GM19397 (cell line): Measurements from ENCODE around the gene CABYR.

Source experiments
- ATAC-seq: cut with Tn5 transposase; IDR thresholded peaks from one replicate; pipeline ENCODE4 v1.9.1; 2021; ENCODE audit warnings: mild to moderate bottlenecking, moderate library complexity; ENCODE audit not compliant: unreplicated experiment

CABYR gene, protein sequence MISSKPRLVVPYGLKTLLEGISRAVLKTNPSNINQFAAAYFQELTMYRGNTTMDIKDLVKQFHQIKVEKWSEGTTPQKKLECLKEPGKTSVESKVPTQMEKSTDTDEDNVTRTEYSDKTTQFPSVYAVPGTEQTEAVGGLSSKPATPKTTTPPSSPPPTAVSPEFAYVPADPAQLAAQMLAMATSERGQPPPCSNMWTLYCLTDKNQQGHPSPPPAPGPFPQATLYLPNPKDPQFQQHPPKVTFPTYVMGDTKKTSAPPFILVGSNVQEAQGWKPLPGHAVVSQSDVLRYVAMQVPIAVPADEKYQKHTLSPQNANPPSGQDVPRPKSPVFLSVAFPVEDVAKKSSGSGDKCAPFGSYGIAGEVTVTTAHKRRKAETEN

DNA sequence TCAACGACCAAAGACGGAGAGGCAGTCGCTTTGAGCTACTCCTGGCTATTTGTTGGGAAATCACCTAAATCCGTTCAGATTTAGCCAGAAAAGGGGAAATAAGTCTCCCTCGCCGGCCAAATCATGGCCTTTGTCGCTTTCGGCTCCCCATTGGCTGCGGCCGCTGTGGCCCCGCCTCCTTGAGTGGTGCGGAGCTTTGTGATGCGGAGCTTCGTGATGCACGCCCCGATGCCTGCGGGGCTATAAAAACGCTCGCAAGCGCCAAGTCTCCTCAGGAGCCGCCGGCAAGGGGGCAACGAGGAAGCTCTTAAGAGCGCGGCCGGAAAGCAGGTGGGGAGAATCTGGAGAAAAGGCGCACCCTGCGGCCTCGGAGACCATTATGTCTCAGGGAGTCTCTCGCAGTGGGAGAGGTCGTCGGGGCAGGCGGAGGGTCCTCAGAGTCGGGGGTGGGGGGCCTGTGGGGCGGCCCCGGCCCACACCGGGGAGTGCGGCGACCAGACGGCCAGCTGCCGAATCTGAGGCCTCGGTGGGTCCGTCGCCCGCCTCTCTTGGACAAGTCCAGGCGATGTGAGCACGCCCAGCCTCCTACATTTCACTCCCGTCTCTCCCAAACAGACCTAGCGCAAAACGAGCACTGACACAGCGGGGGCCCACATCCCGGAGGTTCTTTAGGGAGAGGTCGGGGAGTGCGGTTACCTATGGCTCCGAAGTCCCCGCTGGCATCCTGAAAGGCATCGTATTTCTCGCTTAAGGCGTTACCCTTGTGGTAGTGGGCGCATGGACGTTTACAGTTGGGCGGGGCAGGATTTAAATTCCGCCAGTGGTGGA is at the start of gene CABYR:
Gene CABYR, plus strand, starts transcription at position 274 of the 828 bp plus-strand sequence. CDS start 4,053 bp downstream, outside the sequence.
- peak; percentile 95 for ATAC-seq

DNA sequence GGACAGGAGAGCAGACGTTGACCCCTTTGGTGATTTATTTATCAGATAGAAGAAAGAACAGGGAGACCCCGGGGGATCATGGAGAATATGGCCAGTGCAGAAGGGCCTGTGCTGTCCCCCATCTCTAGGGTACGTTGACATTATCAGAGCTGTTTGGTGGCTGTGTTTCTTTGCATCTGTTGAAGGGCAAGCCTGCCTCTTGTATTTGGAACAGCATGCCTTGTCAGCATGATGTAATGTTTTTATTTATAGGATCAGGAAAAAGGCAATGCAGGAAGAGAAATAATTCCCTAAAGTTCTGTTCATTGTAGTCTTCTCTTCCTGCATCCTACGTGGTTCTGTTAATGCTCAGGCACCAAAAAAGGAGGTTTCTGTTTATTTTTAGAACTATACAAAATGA is 49.8 kb upstream of the CABYR start:
- no peak for ATAC-seq

DNA sequence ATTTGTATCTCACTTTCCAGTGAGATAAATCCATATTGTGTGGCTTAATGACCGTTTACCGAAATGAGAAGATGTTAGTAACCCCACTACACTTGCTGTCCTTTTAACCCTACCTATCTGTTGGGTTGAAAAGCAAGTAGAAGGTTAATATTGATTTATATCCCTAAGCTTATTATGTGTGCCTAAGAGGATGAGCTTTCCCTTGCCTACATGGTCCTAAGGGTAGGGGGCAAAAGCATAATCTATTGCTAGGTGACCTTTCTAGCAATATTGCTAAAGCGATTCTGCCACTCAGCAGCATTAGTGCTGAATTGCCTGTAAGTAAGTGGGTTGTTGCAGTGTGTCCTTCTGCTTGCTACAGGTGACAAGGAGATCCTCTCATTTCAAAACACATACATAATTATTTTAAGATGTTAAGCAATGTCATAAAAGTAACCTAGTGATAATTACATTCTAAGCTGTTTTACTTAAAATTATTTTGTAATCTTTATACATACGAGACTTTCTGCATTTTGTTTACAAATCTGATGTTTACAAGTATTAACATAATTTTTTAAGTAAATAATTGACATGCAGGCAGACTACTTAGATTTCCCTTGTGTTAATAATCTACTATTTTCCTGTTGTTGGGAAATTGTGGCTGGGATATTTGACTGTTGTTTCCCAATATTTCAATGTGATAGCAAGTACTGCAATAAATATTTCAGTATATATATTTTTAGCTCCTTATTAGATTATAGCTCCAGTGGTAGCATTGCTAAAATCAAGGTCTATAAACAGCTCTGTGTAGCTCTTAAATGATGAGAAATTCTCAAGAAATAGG is 49.1 kb upstream of the CABYR start:
- ATAC-seq, result no peak

DNA sequence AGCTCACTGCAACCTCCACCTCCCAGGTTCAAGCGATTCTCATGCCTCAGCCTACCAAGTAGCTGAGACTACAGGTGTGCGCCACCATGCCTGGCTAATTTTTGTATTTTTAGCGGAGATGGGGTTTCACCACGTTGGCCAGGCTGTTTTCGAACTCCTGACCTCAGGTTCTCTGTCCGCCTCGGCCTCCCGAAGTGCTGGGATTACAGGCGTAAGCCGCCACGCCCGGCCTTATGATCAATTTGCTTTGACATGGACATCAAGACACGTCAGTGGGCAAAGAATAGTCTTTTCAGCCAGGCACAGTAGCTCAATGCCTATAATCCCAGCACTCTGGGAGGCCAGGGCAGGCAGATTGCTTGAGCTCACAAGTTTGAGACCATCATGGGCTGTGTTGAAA is 48.0 kb upstream of the CABYR start:
- no peak for ATAC-seq

DNA sequence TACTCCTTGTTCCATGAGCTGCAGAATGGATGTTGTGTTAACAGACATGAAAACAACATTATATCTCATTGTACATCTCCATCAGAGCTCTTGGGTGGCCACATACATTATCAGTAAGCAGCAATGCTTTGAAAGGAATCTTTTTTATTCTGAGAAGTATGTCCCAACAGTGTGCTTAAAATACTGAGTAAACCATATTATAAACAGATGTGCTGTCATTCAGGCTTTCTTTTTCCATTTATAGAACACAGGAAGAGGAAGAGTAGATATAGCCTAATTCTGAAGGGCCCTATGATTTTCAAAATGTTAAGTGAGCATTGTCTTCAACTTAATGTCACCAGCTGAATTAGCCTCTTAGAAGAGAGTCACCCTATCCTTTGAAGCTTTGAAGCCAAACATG is 44.3 kb upstream of the CABYR start:
- ATAC-seq, result no peak

DNA sequence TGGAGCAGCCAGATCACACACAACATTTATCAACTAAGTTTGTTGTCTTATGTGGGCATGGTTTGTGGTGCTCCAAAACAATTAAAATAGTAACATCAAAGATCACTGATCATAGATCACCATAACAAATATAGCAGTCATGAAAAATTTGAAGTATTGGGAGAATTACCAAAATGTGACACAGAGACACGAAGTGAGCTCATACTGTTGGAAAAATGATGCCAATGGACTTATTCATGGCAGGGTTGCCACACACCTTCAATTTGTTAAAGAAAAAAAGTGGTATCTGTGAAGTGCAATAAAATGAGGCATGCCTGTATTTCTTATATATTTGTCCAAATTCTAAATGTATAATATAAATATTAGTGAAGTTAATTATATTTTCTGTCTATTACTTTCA is 42.9 kb upstream of the CABYR start:
- no peak for ATAC-seq

DNA sequence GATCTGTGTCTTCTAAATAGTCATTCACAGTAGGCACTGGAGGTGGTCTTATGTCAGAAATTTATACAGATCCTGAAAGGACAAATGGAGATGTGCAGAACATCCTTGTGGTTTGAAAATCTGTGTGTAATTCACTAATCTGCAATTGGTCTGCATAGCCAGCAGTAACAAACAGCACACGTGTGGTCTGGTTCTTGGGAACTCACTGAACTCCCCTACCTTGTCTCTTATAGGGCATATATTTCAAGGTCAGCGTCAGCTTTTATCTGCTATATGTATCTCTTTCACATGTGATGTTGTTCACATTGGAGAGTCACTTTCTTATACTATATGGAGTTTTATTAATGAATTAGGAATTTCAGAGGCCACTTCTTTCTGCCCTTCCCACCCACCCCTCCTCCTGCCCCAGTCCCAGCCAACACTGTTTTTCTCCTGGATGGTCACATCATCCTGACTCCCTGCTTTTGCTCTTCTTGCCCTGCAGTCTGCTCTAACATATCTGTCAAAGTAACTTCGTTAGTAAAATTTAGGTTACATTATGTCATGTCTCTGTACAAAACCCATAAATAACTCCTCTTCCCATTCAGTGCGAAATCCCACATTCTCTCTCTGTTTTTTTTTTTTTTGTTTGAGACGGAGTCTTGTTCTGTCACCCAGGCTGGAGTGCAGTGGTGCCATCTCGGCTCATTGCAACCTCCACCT is 35.4 kb upstream of the CABYR start:
- no peak for ATAC-seq

DNA sequence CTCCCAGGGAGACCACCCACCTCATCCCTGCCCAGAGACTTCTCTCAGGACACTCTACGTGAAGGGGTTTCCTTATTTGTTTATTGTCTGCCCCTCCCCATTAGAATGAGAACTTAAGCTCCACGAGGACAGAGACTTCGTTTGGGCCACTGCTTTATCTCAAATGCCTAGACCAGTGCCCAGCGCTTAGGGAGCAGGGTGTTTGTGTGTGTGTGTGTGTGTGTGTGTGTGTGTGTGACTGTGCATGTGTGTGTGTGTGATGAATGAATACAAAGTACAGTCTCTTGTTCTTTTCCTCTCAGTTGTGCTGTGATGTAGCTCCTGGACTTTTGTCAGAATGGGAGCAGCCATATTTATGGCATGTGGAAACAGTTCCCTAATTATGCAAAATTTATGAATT is 34.4 kb upstream of the CABYR start:
- no peak for ATAC-seq

DNA sequence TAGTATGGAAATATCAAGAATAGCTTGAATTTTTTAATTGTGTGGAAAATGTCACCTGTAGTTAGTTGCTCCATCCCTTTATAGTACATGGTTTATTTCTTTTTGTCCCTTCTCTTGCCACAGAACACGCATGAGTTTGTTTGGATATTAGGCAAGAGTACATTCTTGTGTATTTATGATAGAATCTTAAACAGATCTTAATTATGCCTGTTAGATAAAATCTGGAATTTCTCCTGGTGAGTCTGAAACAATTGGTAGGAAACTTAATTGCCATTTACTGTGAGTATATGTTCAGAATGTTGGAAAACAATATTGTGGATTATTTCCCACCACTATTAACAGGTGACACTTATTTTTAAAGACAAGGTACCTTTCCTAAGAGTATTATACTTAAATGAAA is 30.2 kb upstream of the CABYR start:
- no peak for ATAC-seq

DNA sequence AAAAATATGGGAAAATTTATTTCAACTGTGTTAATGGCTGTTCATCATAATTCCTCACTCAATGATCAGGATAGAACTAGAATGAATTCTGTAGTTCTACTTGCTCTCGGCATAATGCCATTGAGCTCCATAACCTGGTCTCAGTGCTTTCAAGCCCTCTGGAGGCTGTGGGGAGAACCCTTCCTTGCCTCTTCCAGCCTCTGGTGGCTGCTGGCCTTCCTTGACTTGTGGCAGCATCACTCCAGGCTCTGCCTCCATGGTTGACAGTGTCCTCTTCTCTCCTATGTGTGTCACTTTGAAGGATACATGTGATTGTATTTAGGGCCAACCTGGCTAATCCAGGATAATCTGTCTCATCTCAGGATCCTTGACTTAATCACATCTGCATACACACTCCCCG is 26.9 kb upstream of the CABYR start:
- ATAC-seq, result no peak

DNA sequence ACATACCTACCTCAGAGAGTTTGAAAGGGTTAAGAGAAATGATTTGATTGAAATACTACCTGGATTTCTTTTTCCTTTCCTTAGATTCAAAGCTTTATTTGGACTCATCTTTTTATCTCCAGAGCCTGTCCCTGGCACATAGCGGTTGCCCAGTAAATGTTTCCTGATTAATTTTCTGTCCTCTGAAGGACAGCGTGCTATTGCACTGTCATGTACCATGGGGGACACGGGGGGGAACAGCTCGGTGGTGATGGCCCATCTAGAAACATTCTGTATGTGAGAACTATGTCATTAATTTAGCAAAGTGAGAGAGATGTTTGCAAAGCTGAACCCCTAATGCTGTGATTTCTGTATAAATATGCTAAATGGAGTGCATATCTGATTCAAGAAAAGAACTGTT is 26.4 kb upstream of the CABYR start:
- no peak for ATAC-seq

DNA sequence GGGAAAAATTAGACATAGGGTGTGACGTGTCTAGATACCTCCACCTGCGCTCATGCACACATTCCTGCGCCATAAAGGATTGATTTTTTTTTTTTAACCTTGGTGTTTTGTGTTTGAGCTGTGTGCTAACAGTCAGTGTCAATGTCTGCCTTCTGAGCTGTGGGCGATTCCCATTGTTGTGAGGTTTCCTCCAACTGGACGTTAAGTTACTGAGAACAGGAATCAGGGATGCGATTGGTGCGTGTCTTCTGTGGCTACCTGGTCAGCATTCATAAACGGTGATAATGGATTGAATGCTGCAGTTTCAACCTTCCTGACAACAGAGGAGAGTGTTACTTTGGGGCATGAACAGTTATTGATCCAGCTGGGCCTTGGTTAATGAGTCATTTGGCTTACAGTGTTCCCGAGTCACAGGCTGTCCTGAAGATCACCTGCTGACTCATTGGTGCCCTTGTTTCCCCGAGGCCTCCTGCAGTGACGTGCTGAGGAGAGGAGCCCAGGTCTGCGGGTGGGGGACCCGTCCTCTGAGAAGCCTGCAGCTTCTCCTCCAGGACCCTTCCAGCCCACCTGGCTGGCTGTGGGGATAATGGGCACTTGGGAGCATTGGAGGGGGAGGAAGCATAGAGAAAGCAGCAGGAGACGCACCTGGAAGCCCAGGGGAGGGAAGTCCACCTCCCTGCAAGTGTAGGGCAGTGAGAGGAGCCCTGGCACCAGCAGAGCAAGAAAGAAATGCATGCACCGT is 25.8 kb upstream of the CABYR start:
- ATAC-seq, result no peak

DNA sequence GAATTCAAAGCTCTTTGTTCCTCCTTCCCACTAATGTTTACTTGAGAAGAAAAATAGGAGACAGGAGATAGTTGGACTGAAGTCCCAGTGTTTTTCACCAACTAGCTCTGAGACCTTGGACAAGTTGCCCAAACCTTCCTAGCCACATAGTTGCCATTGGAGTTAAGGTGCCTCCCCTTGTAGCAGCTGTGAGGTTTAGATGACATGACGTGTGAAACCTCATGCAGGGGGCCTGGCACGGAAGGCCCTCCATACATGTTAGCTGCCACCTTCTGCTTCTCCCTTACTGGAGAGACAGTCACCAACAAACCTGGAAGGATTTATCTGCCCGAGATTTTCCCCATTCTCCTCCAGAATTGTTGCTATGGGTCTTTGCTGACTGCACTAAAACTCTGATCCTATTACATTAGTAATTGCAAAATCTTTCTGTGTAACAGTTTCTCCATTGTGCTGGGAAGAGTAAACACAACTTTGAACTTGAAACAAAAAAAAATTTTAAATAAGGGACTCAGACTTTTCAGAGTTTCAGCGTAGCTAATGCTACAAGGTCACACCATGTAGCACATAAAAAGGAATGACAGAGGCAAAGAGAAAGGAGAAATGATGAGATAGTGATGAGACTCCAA is 23.8 kb upstream of the CABYR start:
- ATAC-seq, result no peak

DNA sequence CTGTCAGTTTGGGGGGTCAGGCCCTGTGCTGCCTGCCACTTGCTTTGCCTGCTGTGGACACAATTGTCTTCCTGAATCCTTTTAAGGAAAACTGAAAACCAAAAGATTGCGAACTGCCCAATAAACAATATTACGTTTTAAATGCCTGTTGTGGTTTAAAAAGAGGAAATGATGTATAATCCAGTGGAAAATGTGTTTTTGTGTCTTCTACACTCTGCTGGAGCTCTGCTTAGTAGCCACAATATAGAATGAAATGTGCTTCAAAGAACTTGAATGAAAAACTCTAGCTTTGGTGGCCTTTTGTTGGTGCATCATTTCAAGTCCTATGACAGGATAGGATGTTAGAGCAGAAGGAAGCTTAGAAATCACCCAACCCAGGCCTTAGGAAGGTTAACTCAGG is 23.2 kb upstream of the CABYR start:
- ATAC-seq, result no peak

DNA sequence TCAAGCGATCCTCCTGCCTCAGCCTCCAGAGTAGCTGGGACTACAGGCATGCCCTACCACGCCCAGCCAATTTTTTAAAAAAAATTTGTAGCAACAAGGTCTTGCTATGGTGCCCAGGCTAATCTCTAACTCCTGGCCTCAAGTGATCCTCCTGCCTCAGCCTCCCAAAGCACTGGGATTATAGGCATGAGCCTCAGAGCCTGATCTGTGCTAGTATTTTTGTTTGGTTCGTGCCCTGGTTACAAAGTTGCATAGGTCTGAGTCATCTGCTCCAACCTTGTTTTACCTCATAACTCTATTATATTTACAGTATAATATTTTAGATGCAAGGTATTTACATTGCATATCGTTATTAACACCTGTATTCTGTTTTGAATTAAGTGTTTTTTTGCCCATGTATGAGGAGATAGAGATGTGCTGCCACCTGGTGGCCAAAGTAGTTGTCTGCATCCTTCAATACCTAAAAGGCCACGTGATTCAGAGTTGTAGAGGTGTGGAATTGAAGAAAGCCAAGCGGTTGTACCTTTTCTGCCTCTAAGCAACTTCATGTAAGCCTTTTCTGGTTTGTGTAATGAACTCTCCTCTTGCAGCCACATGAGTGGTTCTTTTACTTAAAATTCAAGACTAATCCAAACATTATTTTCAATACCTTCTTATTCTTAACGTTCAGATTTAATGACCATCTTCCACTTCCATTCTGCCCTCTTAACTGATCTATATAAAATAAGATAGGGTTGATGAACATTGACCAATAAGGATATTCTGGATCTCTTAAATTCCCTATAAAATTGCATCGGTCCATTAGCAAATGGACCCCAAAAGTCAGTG is 19.9 kb upstream of the CABYR start:
- peak; percentile 58 for ATAC-seq

DNA sequence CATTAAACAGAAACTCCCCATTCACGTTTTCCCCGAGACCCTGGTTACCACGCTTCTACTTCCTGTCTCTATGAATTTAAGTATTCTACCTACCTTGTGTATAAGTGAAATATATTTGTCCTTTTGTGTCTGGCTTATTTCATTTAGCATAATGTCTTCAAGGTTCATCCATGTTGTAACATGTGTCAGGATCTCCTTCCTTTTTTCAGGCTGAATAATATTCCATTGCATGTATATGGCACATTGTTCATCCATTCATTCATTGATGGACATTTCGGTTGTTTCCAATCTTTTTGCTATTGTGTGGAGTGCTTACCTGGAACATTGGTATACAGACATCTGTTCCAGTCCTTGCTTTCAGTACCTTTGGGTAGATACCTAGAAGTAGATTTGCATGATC is 18.2 kb upstream of the CABYR start:
- ATAC-seq, result no peak

DNA sequence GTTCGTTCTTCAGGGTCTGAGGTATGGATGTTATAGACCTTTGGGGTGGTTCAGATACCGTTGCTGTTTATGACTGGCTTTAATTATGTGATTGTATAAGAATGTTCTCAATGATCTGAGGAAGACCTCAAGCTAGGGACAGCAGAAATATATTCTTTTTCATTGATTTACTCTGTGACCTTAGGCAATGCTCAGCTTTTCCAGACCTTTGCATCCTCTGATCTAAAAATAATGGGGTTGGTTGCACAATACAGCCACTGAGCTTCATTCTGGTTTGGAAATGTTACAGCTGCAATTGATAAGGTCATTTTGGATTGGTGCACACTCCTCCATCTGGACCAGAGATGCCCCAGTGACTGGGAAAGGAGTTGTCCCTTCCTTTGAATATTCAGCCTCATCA is 17.2 kb upstream of the CABYR start:
- no peak for ATAC-seq

DNA sequence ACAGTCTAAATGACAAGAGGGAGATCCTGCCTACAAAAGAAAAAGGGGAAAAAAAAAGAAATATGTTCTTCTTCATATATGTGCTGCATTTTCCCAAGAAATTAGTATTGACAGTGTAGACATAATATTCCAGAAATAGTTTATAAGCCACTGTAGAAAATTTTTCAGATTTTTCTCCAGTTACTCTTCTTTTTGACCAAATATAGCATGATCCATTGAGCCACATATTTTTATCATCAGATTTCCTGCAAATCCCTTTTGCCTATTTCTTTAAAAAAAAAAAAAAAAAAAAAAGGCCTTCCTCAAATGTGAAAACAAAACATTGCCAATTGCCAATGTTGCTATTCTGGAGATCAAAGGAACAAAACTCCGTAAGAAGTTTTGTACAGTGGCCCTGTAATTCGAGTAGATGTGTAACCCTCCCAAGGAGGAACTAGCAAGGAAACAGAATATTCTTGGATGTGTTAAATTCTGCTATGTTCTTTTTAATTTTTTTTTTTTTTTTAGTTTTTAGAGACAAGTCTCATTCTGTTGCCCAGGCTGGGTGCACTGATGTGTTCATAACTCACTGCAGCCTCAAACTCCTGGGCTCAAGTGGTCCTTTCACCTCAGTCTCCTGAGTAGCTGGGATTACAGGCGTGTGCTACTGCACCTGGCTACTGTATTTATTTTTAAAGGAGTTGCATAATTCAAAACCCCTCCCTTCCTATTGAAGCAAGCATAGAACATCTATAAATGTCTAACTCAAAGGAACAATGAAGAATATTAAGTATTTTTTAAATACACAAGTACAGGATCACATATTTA is 12.5 kb upstream of the CABYR start:
- no peak for ATAC-seq
